Measurements from ENCODE around the gene TLK2. TPM values are rescaled to one million over a fixed set of nuclear protein-coding genes. Genes with fewer than 3 reads are reported as not detected.
A peak's percentile ranks its signal among the peaks of the same experiment; 100 is the strongest.
"Not testable (repeated sequence)": the region's sequence is repeated elsewhere in the genome, so short reads cannot be mapped to it uniquely, and the experiment has no call there.

TLK2 gene
- 70.3 TPM for polyA plus RNA-seq (ENCODE audit: insufficient read length)
- long read RNA-seq, donor 1, transcript TLK2-208 (1 exons, 3,536 nt), result major isoform, 8 of 21 reads
- long read RNA-seq, donor 1, partial matches to known transcripts, result 5 of 21 reads
- long read RNA-seq, donor 1, other reads (novel, unspliced or antisense), result 5 of 21 reads
- long read RNA-seq, donor 2, transcript TLK2-208 (1 exons, 3,536 nt), result major isoform, 9 of 14 reads
- long read RNA-seq, donor 2, partial matches to known transcripts, result 0 of 14 reads
- long read RNA-seq, donor 2, other reads (novel, unspliced or antisense), result 0 of 14 reads
- long read RNA-seq, donor 3, transcript TLK2-208 (1 exons, 3,536 nt), result major isoform, 12 of 14 reads
- long read RNA-seq, donor 3, partial matches to known transcripts, result 0 of 14 reads
- long read RNA-seq, donor 3, other reads (novel, unspliced or antisense), result 0 of 14 reads
- long read RNA-seq, donor 4, partial matches to known transcripts, result 0 of 1 reads
- long read RNA-seq, donor 4, other reads (novel, unspliced or antisense), result 0 of 1 reads
- long read RNA-seq, donor 5, transcript TLK2-208 (1 exons, 3,536 nt), result major isoform, 13 of 25 reads
- long read RNA-seq, donor 5, partial matches to known transcripts, result 10 of 25 reads
- long read RNA-seq, donor 5, other reads (novel, unspliced or antisense), result 0 of 25 reads
- long read RNA-seq, donor 6, transcript TLK2-208 (1 exons, 3,536 nt), result major isoform, 11 of 13 reads
- long read RNA-seq, donor 6, partial matches to known transcripts, result 0 of 13 reads
- long read RNA-seq, donor 6, other reads (novel, unspliced or antisense), result 0 of 13 reads
- long read RNA-seq, donor 7, transcript TLK2-208 (1 exons, 3,536 nt), result major isoform, 15 of 19 reads
- long read RNA-seq, donor 7, partial matches to known transcripts, result 0 of 19 reads
- long read RNA-seq, donor 7, other reads (novel, unspliced or antisense), result 0 of 19 reads
- long read RNA-seq, donor 8, transcript TLK2-208 (1 exons, 3,536 nt), result major isoform, 5 of 5 reads
- long read RNA-seq, donor 8, partial matches to known transcripts, result 0 of 5 reads
- long read RNA-seq, donor 8, other reads (novel, unspliced or antisense), result 0 of 5 reads

DNA sequence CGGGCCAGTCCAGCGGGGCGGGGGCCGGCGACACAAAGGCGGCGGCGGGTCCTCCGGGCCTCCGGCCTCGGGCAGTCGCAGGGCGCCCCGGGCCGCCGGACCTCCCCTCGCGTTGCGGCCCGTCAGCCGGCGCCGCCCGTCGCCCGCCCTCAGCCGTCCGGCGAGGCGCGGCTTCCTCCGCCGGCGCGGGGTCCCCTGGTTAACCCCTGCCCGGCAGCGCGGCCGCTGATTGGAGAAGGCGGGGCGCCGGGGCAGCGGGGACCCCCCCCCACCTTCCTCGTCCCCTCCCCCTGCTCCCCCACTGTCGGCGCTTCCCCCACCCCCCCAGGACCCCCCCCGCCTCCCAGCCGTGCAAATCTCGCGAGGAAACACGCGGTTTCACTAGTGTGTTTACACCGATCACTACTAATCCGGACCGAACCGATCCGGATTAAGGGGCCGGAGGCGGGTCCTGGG, at the start of gene TLK2:
TSS of gene TLK2 (plus strand) at position 402 of the 456 bp plus-strand sequence. CDS start 2,301 bp downstream, outside the sequence.
- peak; percentile 75 for DNase-seq

DNA sequence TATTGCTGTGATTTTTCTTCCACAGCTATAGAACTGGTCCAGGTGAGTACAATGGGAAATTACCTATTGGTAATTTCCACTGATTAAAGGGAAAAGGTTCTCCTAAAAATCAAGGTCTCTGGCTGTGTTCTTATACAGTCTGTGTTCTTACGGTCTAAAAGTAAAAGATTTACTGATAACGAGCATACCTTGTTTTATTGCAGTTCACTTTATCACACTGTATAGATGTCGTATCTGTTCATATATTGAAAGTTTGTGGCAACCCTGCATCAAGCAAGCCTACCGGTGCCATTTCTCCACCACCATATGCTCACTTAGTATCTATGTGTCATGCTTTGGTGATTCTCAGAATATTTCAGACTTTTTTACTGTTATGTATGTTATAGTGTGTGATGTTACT, 43.4 kb upstream of the TLK2 start:
- not testable (repeated sequence) for DNase-seq

DNA sequence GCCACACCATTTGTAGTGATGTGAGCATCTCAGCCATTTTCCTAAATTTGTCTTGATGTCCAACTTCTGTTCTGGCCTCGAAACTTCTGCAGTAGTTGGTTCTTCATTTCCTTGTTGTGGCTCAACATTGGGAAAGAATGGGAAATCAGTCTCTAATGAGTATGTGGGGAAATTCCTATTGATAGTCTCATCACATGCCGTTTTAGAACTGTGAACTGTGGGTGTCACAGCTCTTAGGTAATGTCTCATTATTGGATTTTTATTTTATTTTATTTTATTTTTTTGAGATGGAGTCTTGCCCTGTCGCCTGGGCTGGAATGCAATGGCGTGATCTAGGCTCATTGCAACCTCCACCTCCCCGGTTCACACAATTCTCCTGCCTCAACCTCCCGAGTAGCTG, 37.4 kb upstream of the TLK2 start:
- not testable (repeated sequence) for DNase-seq

DNA sequence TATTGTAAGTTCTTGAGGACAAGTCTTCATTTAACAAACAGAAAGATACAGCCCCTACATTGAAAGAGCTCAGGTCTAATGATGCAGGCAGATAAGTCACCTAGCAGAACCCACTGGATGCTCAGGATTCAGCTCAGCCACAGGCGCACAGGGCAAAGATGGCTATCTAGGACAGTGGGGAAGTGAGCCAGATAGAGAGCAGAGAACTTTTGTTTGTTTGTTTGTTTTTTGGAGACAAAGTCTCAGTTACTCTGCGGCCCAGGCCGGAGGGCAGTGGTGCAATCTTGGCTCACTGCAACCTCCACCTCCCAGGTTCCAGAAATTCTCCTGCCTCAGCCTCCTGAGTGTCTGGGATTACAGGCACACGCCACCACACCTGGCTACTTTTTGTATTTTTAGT, 34.6 kb upstream of the TLK2 start:
- DNase-seq, result no peak

DNA sequence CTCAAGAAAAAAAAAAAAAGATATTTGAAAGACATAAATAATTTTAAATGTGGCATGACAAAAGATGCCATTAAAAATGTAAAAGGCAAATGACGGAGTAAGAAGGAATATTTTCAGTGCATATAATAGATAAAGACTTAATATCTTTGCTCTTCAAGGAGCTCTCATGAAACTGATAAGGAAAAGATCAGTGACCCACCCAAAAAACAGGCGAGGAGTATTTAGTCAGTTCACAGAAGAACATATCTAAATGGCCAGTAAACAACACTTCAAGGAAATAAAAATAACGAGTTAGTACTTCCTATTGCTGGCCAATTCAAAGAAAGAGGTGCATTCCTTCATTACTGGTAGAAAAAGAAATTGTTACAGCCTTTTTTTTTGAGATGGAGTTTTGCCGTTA, 32.8 kb upstream of the TLK2 start:
- not testable (repeated sequence) for DNase-seq

DNA sequence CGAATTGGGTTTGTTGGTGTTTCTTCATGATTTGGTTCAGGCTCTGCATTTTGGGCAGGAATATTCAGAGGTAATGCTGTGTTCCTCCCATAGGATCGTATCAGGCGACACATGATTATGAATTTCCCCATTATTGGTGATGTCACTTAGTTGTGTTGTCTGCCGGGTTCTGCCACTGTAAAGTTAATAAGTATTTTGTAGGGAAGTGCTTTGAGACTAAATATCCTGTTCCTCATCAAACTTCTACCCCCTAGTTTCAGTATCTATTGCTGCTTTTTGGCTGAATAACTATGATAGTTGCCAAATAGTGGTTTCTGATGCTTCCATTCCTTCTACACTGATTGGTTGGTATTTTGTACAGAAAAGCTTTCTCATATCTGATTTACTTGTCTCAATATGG, 26.4 kb upstream of the TLK2 start:
- DNase-seq, result not testable (repeated sequence)

DNA sequence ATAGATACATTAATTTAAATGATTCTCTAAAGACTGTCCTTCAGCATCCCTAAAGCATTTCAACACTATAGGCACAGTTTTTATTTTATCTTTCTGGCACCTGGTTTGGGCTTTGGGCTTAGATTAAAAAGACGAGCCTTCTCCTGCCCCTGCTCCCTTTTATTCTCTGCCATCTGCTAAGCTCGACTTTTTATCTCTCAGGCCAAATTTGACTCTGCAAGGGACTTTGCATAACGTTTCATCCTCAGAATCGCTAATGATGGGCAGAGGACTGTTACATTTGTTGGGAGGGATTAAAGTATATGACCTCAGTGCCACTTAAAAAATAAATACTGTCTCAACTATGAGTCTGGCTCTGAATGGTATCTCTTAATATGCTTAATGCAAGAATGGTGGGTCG, 25.6 kb upstream of the TLK2 start:
- DNase-seq, result not testable (repeated sequence)

DNA sequence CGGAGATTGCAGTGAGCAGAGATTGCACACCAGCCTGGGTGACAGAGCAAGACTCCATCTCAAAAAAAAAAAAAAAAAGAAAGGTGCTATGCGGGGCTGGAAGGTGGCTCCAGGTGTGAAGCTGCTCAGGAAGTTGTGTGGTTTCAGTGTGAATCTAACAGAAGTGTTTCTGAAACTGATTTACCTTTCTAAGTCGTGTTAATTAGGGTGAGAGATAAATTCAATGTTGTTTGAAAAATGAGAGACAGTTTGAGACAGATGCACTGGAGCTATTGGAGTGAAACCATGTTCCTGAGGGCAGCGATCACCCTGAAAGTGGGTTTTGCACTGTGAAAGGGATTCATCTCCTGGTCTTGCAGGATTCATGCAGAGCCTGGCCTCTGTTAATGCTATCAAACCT, 25.0 kb upstream of the TLK2 start:
- DNase-seq, result not testable (repeated sequence)

DNA sequence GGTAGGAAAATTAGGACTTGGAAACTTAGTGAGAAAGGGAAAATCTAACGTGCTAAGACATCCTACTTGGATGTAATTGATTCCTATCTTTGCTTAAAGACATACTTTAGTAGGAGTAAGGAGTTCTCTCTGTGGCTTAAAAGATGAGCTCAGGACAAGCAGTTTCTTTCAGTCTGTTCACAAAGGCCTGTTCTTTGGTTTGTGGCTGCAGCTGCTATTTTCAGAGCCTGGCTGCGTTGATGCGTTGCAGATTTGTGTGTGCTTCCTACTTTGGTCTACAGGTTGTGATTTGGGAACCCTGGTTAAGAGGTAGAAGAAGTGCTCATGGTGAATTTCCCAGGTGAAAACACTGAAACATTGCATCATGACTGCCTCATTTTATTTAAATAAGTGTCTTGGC, 24.5 kb upstream of the TLK2 start:
- DNase-seq, result not testable (repeated sequence)

DNA sequence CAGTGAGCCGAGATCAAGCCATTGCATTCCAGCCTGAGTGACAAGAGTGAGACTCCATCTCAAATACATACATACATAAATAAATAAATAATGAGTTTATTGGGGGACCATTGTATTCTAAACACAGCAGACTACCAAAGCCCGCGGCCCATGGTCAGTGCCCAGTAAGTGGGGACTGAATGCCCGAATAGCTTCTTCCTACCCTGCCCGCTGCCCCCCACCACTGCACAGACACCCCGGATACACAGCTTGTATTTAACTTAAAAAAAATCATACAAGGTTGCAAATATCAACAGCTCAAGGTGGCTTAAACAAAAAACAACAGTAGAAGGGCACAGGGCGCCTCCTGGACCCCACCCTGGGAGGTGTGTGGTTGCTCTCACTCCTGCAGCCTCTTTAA, 22.6 kb upstream of the TLK2 start:
- DNase-seq, result no peak

DNA sequence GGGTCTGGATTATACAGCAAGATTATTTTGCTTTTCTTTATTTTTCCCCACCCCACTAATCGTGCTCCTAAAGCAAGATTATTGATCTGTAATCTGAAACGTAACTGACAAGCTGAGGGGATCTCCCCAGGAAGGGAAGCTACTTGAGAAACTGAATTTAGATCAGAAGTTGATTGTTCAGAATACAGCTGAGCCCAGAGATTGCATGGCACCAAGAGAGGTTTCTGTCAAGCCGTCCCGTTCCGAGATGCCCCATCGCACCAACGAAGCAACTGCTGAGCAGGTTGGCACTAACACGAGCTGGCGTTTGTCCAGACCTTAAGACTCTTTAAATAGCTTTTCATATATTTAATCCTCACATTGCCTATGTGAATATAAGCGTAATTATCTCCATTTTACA, 20.1 kb upstream of the TLK2 start:
- not testable (repeated sequence) for DNase-seq

DNA sequence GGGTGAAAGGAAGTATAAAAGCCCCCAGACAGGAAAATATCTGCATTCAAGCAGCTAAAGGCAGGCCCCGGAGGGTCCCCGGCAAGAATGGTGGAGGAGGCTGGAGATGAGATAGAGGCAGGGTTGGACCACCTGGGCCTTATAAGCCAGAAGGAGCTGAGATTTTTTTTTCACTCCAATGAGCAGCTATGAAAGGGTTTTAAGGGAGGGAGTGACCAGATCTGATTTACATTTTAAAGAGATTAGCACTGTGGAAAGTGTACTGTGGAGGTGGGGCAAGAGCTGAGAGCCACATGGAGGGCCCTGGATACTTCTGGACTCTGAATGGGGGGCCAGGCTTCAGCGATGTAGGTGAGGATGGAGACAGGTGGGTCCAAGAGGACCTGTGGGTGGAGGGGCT, 14.2 kb upstream of the TLK2 start:
- DNase-seq, result not testable (repeated sequence)

DNA sequence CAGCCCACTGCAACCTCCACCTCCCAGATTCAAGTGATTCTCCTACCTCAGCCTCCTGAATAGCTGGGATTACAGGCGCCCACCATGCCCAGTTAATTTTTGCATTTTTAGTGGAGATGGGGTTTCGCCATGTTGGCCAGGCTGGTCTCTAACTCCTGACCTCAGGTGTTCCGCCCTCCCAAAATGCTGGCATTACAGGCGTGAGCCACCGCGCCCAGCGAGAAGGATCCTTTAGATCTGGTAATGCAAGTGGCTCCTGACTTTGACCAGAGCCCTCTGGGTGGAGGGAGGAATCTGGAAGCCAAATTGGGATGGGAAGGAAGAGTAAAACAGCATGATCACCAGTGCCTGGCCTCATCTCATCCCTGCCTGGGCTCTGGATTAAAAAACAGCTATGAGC, 13.4 kb upstream of the TLK2 start:
- DNase-seq, result not testable (repeated sequence)

DNA sequence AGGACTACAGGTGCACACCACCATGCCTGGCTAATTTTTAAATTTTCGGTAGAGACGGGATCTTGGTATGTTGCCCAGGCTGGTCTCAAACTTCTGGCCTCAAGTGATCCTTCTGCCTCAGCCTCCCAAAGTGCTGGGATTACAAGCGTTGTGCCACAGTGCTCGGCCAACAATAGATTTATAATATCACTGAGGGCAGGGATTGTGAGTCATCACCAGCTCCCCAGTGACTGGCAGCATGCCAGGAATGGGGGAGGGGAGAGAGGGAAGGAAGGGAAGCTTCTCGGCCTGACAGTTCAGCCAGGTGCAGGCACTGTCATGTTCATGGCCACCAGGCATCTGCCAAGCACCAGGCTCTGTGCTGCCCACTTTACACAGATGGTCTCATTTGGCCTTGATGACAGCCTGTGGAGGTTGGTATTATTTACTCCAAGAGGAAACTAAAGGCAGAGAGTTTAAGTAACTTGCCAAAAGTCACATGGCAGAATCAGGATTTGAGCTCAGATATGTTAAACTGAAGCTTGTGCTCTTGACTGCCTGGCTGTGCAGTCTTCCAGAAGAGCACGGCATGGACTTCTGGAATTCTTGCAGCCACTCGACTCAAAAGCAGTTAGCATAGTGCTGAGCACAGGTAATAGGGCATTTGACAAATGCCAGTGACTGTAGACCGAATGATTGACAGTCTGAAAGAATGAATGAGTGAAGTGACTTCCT, 7.8 kb upstream of the TLK2 start:
- DNase-seq, result peak; percentile 25

DNA sequence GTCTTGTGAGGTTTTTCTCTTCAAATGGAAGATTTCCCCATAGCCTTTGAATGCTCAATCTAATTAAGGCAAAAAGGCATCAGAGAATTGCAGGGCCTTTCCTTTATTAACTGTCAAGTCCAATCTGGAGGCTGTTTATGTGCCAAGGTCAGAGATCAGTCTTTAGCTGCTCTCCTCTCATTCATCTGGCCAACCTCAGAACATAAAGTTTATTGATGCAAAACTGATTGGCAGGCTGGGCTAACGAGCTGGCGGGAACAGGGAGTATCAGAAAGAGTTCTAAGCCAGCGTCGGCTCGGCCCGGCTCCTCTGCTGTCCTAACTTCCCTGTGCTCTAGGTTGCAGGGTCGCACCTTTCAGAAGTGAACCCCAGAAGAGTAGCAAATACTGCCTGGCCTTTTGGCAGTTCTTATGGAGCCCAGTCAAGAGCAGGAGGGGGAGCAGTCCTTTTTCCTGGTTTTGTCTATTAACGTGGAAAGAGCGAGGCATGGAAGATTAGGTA, 7.2 kb upstream of the TLK2 start:
- not testable (repeated sequence) for DNase-seq

DNA sequence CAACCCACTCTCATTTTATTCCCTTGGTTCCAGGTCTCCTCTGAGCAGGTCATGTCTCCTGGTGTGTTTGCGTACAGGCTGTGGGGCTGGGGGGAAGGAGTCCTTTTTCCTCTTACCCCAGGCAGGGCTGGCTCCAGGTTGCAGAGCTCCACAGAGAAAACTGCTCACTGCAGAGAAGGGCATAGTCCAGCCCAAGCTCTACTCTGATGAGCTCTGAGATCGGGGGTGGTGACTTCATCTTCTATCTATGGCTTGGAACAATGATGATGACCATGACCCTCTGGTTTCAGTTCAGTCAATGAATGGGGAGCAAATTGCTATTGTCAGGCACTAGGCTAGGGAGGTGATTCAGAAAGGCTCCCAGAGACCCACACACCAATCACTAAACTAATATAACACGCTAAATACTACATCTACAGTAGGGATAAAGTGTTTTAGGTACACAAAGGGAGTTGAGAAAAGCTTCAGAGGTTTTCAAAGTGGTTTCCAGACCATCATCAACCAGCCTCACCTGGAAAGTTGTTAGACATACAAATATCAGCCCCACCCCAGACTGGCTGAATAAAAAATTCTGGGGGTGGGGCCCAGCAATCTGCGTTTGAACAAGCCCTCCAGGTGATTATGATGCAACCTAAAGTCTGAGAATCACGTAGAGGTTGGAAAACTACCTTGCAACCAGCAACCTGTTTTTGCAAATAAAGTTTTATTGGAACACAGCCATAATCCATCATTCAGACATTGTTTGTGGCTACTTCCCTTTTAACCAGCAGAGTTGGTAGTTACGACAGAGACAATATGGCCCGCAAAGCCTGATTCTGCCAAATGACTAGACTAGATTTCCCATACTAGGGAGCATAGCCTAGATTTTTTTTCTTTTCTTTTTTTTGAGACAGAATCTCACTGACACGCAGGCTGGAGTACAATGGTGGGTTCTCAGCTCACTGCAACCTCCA, 5.3 kb upstream of the TLK2 start:
- DNase-seq, result not testable (repeated sequence)

DNA sequence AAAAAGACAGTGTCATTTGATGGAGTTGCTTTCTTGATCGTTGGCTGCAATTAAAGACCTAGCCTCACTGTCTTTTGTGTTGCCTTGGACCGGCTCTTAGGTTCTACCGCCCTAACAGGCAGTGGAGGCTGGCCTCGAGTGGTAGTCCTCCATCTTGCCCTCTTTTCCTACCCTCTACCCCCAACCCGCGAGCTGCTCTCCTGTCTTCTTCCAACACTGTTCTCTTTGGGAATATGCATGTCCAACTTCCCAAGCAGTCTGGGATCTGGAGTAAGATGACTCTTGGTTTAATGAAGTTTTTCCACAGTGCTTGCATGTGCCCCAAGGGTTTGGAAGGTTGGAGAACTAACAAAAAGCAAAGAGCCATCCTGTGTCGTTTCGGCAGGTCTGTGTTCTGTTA, 1.5 kb upstream of the TLK2 start:
- DNase-seq, result not testable (repeated sequence)

DNA sequence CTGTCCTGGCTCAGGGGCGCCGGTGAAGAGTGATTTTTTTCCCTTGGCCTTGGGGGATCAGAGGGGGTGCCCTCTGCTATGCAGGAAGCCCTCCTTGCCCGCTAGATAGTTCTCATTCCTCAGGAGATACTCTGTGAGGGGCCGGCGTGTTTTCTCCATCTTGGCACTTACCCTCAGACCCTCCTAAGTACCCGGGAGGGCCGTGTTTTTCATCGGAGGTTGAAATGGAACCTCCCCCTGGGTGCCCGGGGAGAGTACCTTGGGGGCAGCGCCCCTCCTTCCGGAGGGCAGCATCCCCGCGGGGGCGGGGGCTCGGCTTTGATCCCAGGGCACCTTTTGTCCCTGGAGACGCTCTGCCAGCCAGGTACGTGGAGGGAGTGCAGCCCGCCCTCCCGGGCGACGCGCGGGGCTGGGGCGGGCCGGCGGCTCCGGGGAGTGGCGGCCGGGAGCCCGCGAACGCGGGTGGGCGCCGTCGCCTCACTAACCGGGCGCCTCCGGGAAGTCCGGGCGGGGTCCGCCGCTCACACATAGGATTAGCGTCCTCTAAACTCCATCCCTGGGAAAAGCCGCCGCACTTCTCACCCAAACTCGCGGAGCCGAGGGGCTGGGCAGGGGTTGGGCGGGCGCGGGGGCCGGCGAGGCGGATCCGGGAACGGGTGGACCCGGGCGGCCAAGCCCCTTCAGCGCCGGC, 762 bp upstream of the TLK2 start:
- not testable (repeated sequence) for DNase-seq

DNA sequence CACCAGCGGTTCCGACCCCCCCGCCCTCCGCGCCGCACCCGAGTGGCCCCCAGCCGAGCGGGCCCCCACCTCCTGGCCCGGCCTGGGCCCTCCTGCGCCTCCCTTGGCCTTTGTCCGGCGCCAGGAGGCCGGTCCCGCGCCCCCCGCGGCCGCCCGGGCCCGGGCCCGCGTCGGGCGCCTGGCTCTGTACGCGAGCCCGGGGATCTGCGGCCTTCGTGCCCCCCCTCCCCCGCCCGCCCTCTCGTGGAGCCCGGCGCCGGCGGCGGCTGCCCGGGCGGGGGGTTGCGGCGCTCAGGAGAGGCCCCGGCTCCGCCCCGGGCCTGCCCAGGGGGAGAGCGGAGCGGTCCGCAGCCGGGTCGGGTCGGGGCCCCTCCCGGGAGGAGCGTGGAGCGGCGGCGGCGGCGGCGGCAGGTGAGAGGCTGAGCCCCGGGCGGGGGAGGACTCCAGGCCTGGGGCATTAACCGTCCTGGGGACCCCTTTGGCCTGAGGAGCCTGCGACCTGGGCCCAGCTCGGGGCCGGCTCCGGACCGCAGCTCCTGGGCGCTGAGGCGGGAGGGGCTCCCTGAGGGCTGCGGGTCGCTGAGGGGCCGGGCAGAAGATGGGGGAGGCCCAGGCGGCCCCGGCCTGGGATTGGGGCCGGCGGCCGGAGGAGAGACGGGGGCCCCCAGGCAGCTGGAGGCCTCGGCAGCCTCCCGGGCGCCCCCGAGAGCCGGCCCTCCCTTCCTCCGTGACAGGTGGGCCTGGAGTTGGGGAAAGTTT, 434 bp downstream of the TLK2 start:
- not testable (repeated sequence) for DNase-seq
